Breast epithelium (tissue), 3 donors: ENCODE measurements around the gene EEF1E1.

Experiments used
- POLR2AphosphoS5 ChIP-seq, 3 donors: sonication (generic); formaldehyde crosslinking; IDR thresholded peaks; one replicate each; pipeline ENCODE4 v1.6.1; 2017; ENCODE audit warnings: antibody characterized with exemption in 3 of 3
- TF ChIP-seq, protein P1 (sequence below), 3 donors: fragments of 450-650 bp; IDR thresholded peaks; one replicate each; pipeline ENCODE4 v1.5.1; 2016 to 2017; ENCODE audit warnings: antibody characterized with exemption in 3 of 3, mild to moderate bottlenecking in 3 of 3, moderate library complexity in 3 of 3

DNA sequence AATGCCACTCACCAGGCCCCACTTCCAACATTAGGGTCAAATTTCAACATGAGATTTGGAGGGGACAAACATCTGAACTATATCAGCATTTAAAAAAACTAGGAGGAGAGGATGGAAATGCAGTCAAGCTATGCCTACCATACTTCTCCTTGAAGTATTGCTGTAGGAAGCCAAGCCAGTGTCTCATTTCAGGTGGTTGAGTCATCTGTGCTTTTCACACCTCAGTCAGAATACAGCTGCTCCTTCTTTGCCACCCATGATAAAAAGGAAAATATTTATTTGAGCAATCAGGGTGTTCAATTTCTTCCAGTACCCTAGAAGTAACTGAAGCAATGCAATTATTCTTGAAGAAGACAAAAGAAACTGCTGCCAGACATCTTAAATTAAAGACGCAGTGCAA lies 47.0 kb upstream of the EEF1E1 start:
- TF ChIP-seq, protein P1, sequence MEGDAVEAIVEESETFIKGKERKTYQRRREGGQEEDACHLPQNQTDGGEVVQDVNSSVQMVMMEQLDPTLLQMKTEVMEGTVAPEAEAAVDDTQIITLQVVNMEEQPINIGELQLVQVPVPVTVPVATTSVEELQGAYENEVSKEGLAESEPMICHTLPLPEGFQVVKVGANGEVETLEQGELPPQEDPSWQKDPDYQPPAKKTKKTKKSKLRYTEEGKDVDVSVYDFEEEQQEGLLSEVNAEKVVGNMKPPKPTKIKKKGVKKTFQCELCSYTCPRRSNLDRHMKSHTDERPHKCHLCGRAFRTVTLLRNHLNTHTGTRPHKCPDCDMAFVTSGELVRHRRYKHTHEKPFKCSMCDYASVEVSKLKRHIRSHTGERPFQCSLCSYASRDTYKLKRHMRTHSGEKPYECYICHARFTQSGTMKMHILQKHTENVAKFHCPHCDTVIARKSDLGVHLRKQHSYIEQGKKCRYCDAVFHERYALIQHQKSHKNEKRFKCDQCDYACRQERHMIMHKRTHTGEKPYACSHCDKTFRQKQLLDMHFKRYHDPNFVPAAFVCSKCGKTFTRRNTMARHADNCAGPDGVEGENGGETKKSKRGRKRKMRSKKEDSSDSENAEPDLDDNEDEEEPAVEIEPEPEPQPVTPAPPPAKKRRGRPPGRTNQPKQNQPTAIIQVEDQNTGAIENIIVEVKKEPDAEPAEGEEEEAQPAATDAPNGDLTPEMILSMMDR (IDR thresholded peaks at IDR 0.05) = no peak
- no peak for TF ChIP-seq POLR2AphosphoS5 (IDR thresholded peaks at IDR 0.05)
